HG03039 (cell line): ENCODE data around the gene PALB2.

Source experiments
- ATAC-seq: cut with Tn5 transposase; IDR thresholded peaks from one replicate; pipeline ENCODE4 v1.9.1; 2021; ENCODE audit warnings: mild to moderate bottlenecking, moderate library complexity; ENCODE audit not compliant: unreplicated experiment

The PALB2 gene

GRCh38 chr16:23640931-23641765 is at the start of gene PALB2, which contains the start of gene DCTN5:
PALB2 (minus strand) TSS chr16:23641310; CDS start chr16:23641157, 153 bp downstream.
DCTN5 (plus strand) TSS chr16:23641466; CDS start chr16:23641543, 77 bp downstream.
- peak; percentile 94 for ATAC-seq

- ATAC-seq = no peak
These were observed 48.5 kb upstream of the PALB2 start for GRCh38 chr16:23689442-23690187.

- ATAC-seq = no peak
These were observed 46.1 kb upstream of the PALB2 start for GRCh38 chr16:23687034-23687808.

GRCh38 chr16:23683487-23683886 is 42.4 kb upstream of the PALB2 start:
- no peak for ATAC-seq

- no peak for ATAC-seq
These were observed 41.1 kb upstream of the PALB2 start for GRCh38 chr16:23682181-23682580.

GRCh38 chr16:23679986-23680336 is 38.9 kb upstream of the PALB2 start:
- no peak for ATAC-seq

- no peak for ATAC-seq
These were observed 38.3 kb upstream of the PALB2 start for GRCh38 chr16:23679274-23679985.

- peak; percentile 70 for ATAC-seq
These were observed 37.5 kb upstream of the PALB2 start, which contains the start of gene PLK1 for GRCh38 chr16:23678430-23679273. PLK1 (plus strand) TSS chr16:23678889; CDS start chr16:23678933, 44 bp downstream.

GRCh38 chr16:23676924-23677480 is 35.9 kb upstream of the PALB2 start:
- no peak for ATAC-seq

- no peak for ATAC-seq
These were observed 33.0 kb upstream of the PALB2 start for GRCh38 chr16:23673971-23674614.

GRCh38 chr16:23670137-23670776 is 29.1 kb upstream of the PALB2 start:
- ATAC-seq = peak; percentile 91

- no peak for ATAC-seq
These were observed 27.8 kb upstream of the PALB2 start for GRCh38 chr16:23668873-23669272.

- ATAC-seq = no peak
These were observed 27.1 kb upstream of the PALB2 start for GRCh38 chr16:23668225-23668624.

GRCh38 chr16:23667355-23667659 is 26.2 kb upstream of the PALB2 start:
- no peak for ATAC-seq

GRCh38 chr16:23666571-23667354 is 25.7 kb upstream of the PALB2 start:
- ATAC-seq = no peak

- no peak for ATAC-seq
These were observed 22.8 kb upstream of the PALB2 start for GRCh38 chr16:23663918-23664317.

GRCh38 chr16:23651943-23652468 is 10.9 kb upstream of the PALB2 start:
- ATAC-seq = no peak
